ENCODE data around the gene DNAH7. TPM values are rescaled to one million over a fixed set of nuclear protein-coding genes. Genes with fewer than 3 reads are reported as not detected.

The DNAH7 gene
- total RNA-seq, 4 donors from 2014 or later, result 0.10 to 1.2 (median 0.27) TPM

GRCh38 chr2:196076778-196077568 is 8.3 kb upstream of the DNAH7 start:
- 70% methylated on average over 5 of the region's 5 CpGs for WGBS
- no peaks in the 10 kb centered on the region for H3K9me3 ChIP-seq
- no peak for DNase-seq (ENCODE audit: low spot score in 2 of 2)
- H3K36me3 ChIP-seq, result no peaks in the 10 kb centered on the region
- H3K4me3 ChIP-seq, result no peak overlapping the region
- TF ChIP-seq POLR2A (IDR thresholded peaks at IDR 0.05) (no peak), CTCF (IDR thresholded peaks at IDR 0.05) (no peak), POLR2AphosphoS5 (IDR thresholded peaks at IDR 0.05) (no peak), EP300 (IDR thresholded peaks at IDR 0.05) (no peak)
- H3K27me3 ChIP-seq, result no peaks in the 10 kb centered on the region
- H3K4me1 ChIP-seq, result peaks cover 10% of the 10 kb centered on the region
- H3K27ac ChIP-seq, result peak overlapping the region; percentile 71

- TF ChIP-seq EP300 (IDR thresholded peaks at IDR 0.05) (no peak), CTCF (IDR thresholded peaks at IDR 0.05) (no peak)
- 0% methylated on average over 1 of the region's 1 CpG for WGBS
- Histone ChIP-seq H3K36me3 (no peaks in the 10 kb centered on the region), H3K27me3 (no peaks in the 10 kb centered on the region), H3K27ac (no peak overlapping the region), H3K4me1 (peaks cover 10% of the 10 kb centered on the region), H3K4me3 (no peak overlapping the region), H3K9me3 (no peaks in the 10 kb centered on the region)
- no peak for DNase-seq (ENCODE audit: low spot score in 2 of 2)
These were observed 6.6 kb upstream of the DNAH7 start for GRCh38 chr2:196075196-196075595.

GRCh38 chr2:196074631-196075030 is 6.0 kb upstream of the DNAH7 start:
- Histone ChIP-seq H3K9me3 (no peaks in the 10 kb centered on the region), H3K4me1 (peaks cover 10% of the 10 kb centered on the region), H3K27ac (no peak overlapping the region), H3K27me3 (no peaks in the 10 kb centered on the region), H3K4me3 (no peak overlapping the region), H3K36me3 (no peaks in the 10 kb centered on the region)
- DNase-seq (ENCODE audit: low spot score in 2 of 2), result no peak
- TF ChIP-seq POLR2AphosphoS5 (IDR thresholded peaks at IDR 0.05), result no peak
- TF ChIP-seq EP300 (IDR thresholded peaks at IDR 0.05), result no peak
- no peak for TF ChIP-seq POLR2A (IDR thresholded peaks at IDR 0.05)
- no peak for TF ChIP-seq CTCF (IDR thresholded peaks at IDR 0.05)

- Histone ChIP-seq H3K9me3 (no peaks in the 10 kb centered on the region), H3K36me3 (no peaks in the 10 kb centered on the region), H3K4me1 (peaks cover 5% of the 10 kb centered on the region), H3K27me3 (no peaks in the 10 kb centered on the region), H3K27ac (no peak overlapping the region), H3K4me3 (no peak overlapping the region)
- no peak for TF ChIP-seq POLR2A (IDR thresholded peaks at IDR 0.05)
- WGBS, result 37% methylated on average over 2 of the region's 2 CpGs
- no peak for DNase-seq (ENCODE audit: low spot score in 2 of 2)
These were observed 4.9 kb upstream of the DNAH7 start for GRCh38 chr2:196073521-196073920.

GRCh38 chr2:196067088-196067382 is 1.6 kb downstream of the DNAH7 start:
- DNase-seq (ENCODE audit: low spot score in 2 of 2), result no peak
- H3K36me3 ChIP-seq, result no peaks in the 10 kb centered on the region
- no peaks in the 10 kb centered on the region for H3K9me3 ChIP-seq
- TF ChIP-seq POLR2A (IDR thresholded peaks at IDR 0.05) (no peak), CTCF (IDR thresholded peaks at IDR 0.05) (no peak), EP300 (IDR thresholded peaks at IDR 0.05) (no peak), POLR2AphosphoS5 (IDR thresholded peaks at IDR 0.05) (no peak)
- no peak overlapping the region for H3K4me3 ChIP-seq
- no peak overlapping the region for H3K27ac ChIP-seq
- WGBS, result 15% methylated on average over 3 of the region's 3 CpGs
- no peaks in the 10 kb centered on the region for H3K27me3 ChIP-seq
- peaks cover 6% of the 10 kb centered on the region for H3K4me1 ChIP-seq
